SH-SY5Y (cell line): ENCODE results near the gene EML1.

Experiments
- GATA2 ChIP-seq: IDR thresholded peaks from 2 replicates; pipeline ENCODE4 v1.6.1; 2011; ENCODE audit warnings: mild to moderate bottlenecking, low read depth, low read length
- GATA3 ChIP-seq: IDR thresholded peaks from 2 replicates; pipeline ENCODE4 v1.6.1; 2011; ENCODE audit warnings: low read depth, mild to moderate bottlenecking, low read length, moderate library complexity

- TF ChIP-seq GATA2, result no peak
- no peak for TF ChIP-seq GATA3
These were observed 92.4 kb downstream of the EML1 start for GRCh38 chr14:99885649-99885958.
